Hepatocyte (in vitro differentiated cells): ENCODE data around the gene AEBP1. TPM values are rescaled to one million over a fixed set of nuclear protein-coding genes. Genes with fewer than 3 reads are reported as not detected.

Experiments
- DNase-seq: peaks from one replicate; pipeline ENCODE4 v3.0.0-alpha.2; 2016; ENCODE audit warnings: low spot score
- H2AFZ ChIP-seq: fragments of 200-600 bp; sonication (generic); 2 replicates; pipeline ENCODE4 v1.6.0; 2016; ENCODE audit warnings: antibody characterized with exemption, mild to moderate bottlenecking
- H3K27ac ChIP-seq: fragments of 200-600 bp; sonication (generic); 2 replicates; pipeline ENCODE4 v1.5.1; 2016; ENCODE audit warnings: mild to moderate bottlenecking
- H3K27me3 ChIP-seq: fragments of 200-600 bp; sonication (generic); 2 replicates; pipeline ENCODE4 v1.6.1; 2016
- H3K36me3 ChIP-seq: fragments of 200-600 bp; sonication (generic); replicated peaks from 2 replicates; pipeline ENCODE4 v1.5.1; 2016; ENCODE audit warnings: low read depth; ENCODE audit not compliant: insufficient read depth
- H3K4me1 ChIP-seq: fragments of 200-600 bp; sonication (generic); 2 replicates; pipeline ENCODE4 v1.5.1; 2016; ENCODE audit warnings: mild to moderate bottlenecking, moderate library complexity; ENCODE audit not compliant: insufficient read depth
- H3K4me2 ChIP-seq: fragments of 200-600 bp; sonication (generic); 2 replicates; pipeline ENCODE4 v1.6.0; 2016
- H3K4me3 ChIP-seq: fragments of 200-600 bp; sonication (generic); 2 replicates; pipeline ENCODE4 v1.5.1; 2016; ENCODE audit warnings: mild to moderate bottlenecking
- H3K79me2 ChIP-seq: fragments of 200-600 bp; sonication (generic); 2 replicates; pipeline ENCODE4 v1.6.0; 2017; ENCODE audit warnings: mild to moderate bottlenecking
- H3K9me2 ChIP-seq: fragments of 200-600 bp; sonication (generic); replicated peaks from 2 replicates; pipeline ENCODE4 v1.6.0; 2017; ENCODE audit warnings: mild to moderate bottlenecking; ENCODE audit not compliant: insufficient read depth
- H3K9me3 ChIP-seq: fragments of 200-600 bp; sonication (generic); 2 replicates; pipeline ENCODE4 v1.5.1; 2016; ENCODE audit warnings: low read depth, mild to moderate bottlenecking
- H4K20me1 ChIP-seq: fragments of 200-600 bp; sonication (generic); 2 replicates; pipeline ENCODE4 v1.6.0; 2016; ENCODE audit warnings: mild to moderate bottlenecking; ENCODE audit not compliant: insufficient read depth, poor library complexity, severe bottlenecking
- EZH2 ChIP-seq: fragments of 200-600 bp; sonication (generic); IDR thresholded peaks from 2 replicates; pipeline ENCODE4 v1.6.1; 2016; ENCODE audit warnings: antibody characterized with exemption, mild to moderate bottlenecking, borderline replicate concordance
- EZH2phosphoT487 ChIP-seq: fragments of 200-600 bp; sonication (generic); IDR thresholded peaks from one replicate; pipeline ENCODE4 v1.6.1; 2018; ENCODE audit warnings: antibody characterized with exemption, mild to moderate bottlenecking, low read depth, moderate library complexity; ENCODE audit not compliant: unreplicated experiment, severe bottlenecking
- WGBS: methylation state at CpG from one replicate; pipeline ENCODE4 v1.1.6; 2016; ENCODE audit warnings: low lambda C conversion rate; ENCODE audit errors: missing lambda C conversion rate; 5-methylcytosine and 5-hydroxymethylcytosine counted together
- polyA plus RNA-seq: library from polyadenylated mRNA; unstranded; fragments of >200 nt; fragmentation: Nextera tagmentation; extraction: Ambion mirVana; gene quantifications from 2 replicates; pipeline ENCODE4 v1.2.1, GENCODE V29; 2016
- total RNA-seq: library from RNA; depleted of rRNA; stranded (reverse); fragments of >200 nt; gene quantifications from 2 replicates; pipeline ENCODE4 v1.2.3, GENCODE V29; 2014
- TF ChIP-seq, protein P1 (sequence below): fragments of 200-600 bp; sonication (generic); IDR thresholded peaks from 2 replicates; pipeline ENCODE4 v1.5.1; 2016; ENCODE audit warnings: antibody characterized with exemption, mild to moderate bottlenecking; ENCODE audit not compliant: poor library complexity

AEBP1 gene
- total and polyA plus RNA-seq, 2 experiments from 2014 or later, result 26.7 to 108 TPM

DNA sequence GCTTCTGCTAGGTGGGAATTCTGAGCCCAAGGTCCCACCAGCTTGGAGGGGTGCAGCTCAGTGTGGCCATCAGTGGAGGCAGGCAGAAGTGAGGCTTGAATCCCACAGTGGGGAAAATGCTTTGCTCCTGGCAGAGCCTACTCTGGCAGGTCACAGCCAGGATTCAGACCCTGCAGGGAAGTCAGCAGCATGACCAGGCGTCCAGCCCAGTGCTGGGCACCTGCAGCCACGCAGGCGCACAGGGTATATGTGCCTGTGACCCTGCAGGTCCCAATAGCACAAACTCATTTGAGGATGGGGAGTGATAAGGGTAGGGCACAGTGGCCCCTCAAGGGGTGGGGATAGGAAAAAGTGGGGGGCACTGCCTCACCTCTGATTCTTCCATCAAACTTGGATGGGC, 8.4 kb upstream of the AEBP1 start:
- no peak for DNase-seq
- H3K4me2 ChIP-seq, result no peak overlapping the region
- no peaks in the 10 kb centered on the region for H3K27me3 ChIP-seq
- no peaks in the 10 kb centered on the region for H3K9me2 ChIP-seq
- H4K20me1 ChIP-seq, result no peaks in the 10 kb centered on the region
- WGBS, result 86% methylated on average over 3 of the region's 3 CpGs
- H3K79me2 ChIP-seq, result no peaks in the 10 kb centered on the region
- H3K4me1 ChIP-seq, result peaks cover 5% of the 10 kb centered on the region
- H3K36me3 ChIP-seq, result no peaks in the 10 kb centered on the region
- TF ChIP-seq, protein P1, sequence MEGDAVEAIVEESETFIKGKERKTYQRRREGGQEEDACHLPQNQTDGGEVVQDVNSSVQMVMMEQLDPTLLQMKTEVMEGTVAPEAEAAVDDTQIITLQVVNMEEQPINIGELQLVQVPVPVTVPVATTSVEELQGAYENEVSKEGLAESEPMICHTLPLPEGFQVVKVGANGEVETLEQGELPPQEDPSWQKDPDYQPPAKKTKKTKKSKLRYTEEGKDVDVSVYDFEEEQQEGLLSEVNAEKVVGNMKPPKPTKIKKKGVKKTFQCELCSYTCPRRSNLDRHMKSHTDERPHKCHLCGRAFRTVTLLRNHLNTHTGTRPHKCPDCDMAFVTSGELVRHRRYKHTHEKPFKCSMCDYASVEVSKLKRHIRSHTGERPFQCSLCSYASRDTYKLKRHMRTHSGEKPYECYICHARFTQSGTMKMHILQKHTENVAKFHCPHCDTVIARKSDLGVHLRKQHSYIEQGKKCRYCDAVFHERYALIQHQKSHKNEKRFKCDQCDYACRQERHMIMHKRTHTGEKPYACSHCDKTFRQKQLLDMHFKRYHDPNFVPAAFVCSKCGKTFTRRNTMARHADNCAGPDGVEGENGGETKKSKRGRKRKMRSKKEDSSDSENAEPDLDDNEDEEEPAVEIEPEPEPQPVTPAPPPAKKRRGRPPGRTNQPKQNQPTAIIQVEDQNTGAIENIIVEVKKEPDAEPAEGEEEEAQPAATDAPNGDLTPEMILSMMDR, result no peak
- H3K4me3 ChIP-seq, result no peak overlapping the region
- no peak overlapping the region for H3K27ac ChIP-seq
- H2AFZ ChIP-seq, result no peak overlapping the region
- H3K9me3 ChIP-seq, result no peaks in the 10 kb centered on the region

DNA sequence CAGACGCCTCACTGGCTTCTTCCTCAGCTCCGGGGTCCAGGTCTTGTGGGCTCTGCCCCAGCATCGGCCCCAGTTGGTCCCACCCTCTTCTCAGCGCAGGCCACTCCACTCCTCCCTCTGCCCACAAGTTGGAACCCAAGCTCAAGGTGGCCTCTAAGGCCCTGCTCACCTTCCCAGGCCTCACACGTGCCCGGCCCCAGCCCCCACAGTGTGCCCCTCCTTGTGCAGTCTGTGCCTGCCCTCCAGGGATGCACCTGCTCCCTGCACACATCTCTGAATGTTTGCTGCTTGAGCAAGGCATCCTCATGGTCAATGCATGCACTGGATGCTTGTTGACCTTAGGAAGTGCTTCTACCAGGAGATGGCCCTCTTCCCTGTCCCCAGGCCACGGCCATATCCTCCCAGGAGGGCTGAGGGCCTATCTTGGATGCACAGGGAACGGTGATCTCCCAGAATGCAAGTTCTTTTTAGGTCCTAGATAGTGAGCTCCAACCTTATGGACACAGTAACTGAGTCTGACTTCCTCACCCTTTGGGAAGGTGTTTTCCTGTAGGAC, 7.7 kb upstream of the AEBP1 start:
- Histone ChIP-seq H2AFZ (no peak overlapping the region), H3K9me2 (no peaks in the 10 kb centered on the region), H3K36me3 (no peaks in the 10 kb centered on the region), H3K27ac (no peak overlapping the region), H3K27me3 (no peaks in the 10 kb centered on the region), H4K20me1 (no peaks in the 10 kb centered on the region), H3K4me2 (no peak overlapping the region), H3K4me3 (no peak overlapping the region), H3K79me2 (no peaks in the 10 kb centered on the region), H3K9me3 (no peaks in the 10 kb centered on the region), H3K4me1 (peaks cover 5% of the 10 kb centered on the region)
- 94% methylated on average over 6 of the region's 8 CpGs for WGBS
- TF ChIP-seq, protein P1, result no peak
- no peak for TF ChIP-seq EZH2
- TF ChIP-seq EZH2phosphoT487, result no peak
- DNase-seq, result no peak

GRCh38 chr7:44097064-44097932, 6.8 kb upstream of the AEBP1 start:
- Histone ChIP-seq H3K4me2 (no peak overlapping the region), H3K36me3 (no peaks in the 10 kb centered on the region), H3K79me2 (no peaks in the 10 kb centered on the region), H3K9me2 (no peaks in the 10 kb centered on the region), H3K27me3 (no peaks in the 10 kb centered on the region), H2AFZ (no peak overlapping the region), H4K20me1 (no peaks in the 10 kb centered on the region), H3K27ac (no peak overlapping the region), H3K4me3 (no peak overlapping the region), H3K9me3 (no peaks in the 10 kb centered on the region), H3K4me1 (peaks cover 5% of the 10 kb centered on the region)
- no peak for DNase-seq
- no peak for TF ChIP-seq EZH2
- TF ChIP-seq EZH2phosphoT487, result no peak
- TF ChIP-seq, protein P1, result no peak
- 85% methylated on average over 9 of the region's 9 CpGs for WGBS
